HG03066 (cell line): Measurements from ENCODE around the gene RBM38.

ENCODE experiments used
- ATAC-seq: cut with Tn5 transposase; IDR thresholded peaks from one replicate; pipeline ENCODE4 v1.9.1; 2021; ENCODE audit warnings: low read depth; ENCODE audit not compliant: unreplicated experiment

The RBM38 gene

DNA sequence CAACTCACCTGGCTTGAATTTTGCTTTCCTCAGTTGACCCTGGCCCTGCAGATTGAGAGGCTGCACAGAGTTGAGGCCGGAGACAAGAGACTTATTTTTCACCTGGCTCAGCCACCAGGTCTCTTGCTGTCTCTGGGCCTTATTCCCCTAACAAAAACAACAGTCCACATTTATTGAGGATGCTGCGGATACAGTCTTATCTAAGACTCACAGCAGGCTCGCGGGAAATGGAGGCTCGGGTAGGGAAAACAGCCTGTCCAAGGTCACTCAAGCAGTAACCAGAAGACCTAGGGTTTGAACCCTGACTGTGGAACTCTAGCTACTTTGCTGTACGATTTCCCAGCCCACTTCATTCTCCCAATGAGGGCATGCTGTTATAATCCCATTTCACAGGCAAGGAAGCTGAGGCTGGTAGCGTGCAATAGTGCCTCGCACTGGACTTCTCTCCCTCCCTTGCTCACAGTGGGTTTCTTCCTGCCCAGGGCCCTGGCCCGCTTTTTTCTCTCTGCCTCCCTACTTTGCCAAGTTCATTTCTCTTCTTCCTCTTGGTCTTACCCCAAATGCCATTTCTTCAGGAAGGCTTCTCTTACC is 57.7 kb downstream of the RBM38 start:
- ATAC-seq: no peak

DNA sequence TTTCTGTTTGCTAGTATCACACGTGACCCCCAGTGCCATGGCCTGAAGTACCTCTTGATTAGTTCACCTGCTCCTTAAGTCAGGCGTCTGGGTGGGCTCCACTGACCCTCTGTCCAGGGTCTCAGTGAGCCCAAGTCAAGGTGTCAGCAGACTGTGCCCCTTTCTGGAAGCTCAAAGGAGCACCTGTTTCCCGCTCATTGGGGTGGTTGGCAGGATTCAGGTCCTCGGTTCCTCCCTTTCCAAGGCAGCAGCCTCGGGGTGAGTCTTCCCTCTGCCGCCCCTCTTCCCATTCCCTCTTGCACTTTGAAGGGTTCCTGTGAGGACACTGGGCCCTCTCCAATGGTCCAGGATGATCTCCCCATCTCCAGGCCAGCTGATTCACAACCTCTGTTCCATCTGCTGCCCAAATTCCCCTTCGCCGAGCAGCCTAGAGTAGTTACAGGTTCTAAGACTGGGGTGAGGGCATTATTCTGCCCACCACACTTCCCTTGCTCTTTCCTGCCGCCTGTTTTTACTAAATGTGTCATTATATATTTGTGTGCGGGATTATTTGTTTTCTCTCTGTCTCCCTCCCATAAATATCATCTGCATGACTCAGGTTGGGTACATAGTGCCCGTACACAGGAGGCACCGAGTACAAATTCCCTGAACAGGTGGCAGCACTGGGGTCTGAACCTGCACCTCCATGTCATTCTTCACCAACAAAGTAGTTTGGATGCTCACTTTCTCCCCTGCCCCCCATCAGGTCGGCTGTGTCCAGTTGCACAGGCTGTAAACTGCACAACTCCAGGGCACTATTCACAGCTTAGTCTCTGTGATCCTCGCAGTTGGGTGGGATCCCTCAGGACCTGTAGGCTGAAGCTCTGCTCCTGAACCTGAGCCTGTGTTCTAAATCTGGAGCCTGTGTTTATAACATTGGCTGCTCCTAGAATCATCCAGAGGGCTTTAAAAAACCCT is 58.5 kb downstream of the RBM38 start:
- ATAC-seq: no peak

DNA sequence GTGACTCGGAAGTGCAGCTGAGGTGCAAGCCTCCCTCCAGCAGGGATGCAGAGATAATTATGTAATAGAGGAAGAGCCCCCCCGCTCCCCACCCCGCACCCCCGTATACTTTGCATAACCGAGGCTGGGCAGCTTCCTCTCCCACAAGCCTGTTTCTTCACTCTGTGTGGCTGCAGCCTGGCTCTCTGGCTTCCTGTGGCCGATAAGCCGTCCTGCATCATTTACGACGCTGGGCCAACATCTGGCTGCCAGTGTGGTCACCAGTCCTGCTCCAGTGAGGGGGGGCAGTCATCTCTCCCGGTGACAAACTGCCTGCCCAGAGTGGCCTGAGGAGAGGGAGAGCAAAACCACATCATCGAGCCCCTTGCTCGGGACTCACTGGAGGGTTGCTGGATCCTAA is 59.2 kb downstream of the RBM38 start:
- peak; percentile 89 for ATAC-seq

GRCh38 chr20:57450931-57451330 is 59.7 kb downstream of the RBM38 start:
- no peak for ATAC-seq

DNA sequence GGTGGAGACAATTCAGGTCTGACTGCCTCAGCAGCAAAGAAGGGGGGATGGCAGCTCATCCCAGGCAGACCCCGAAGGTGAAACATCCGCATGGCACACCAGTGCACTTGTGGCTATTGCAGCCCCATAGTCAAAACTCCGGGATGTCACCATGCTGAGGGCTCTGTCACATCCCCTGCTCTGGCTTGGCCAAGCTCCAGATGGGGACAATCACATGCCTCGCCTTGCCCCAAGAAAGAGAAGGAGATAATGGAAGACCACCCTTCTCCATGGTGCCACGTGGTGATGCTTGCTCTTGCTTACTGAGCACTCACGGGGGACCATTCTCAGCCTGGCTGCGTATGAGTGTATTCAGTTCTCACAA is 60.2 kb downstream of the RBM38 start:
- no peak for ATAC-seq

- no peak for ATAC-seq
These were observed 60.8 kb downstream of the RBM38 start for GRCh38 chr20:57451795-57452661.

DNA sequence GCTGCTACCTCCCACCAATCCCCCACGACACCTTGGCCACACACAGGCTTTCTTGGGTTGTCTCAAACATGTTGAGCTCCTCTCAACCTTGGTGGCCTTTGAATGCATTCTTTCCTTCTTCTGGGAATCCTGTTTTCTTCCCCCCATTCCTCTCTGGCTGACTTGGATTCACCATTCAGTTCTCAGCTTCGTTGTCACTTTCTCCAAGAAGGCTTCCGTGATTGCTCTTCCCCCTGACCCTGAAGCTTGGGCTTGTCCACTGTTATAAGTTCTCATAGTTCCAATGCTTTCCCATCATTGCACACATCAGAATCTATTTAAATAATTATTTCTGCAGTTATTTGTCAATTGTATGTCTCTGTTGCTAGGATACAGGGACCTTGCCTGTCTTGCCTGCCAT is 64.2 kb downstream of the RBM38 start:
- no peak for ATAC-seq

GRCh38 chr20:57456116-57456515 is 64.9 kb downstream of the RBM38 start:
- ATAC-seq: no peak

DNA sequence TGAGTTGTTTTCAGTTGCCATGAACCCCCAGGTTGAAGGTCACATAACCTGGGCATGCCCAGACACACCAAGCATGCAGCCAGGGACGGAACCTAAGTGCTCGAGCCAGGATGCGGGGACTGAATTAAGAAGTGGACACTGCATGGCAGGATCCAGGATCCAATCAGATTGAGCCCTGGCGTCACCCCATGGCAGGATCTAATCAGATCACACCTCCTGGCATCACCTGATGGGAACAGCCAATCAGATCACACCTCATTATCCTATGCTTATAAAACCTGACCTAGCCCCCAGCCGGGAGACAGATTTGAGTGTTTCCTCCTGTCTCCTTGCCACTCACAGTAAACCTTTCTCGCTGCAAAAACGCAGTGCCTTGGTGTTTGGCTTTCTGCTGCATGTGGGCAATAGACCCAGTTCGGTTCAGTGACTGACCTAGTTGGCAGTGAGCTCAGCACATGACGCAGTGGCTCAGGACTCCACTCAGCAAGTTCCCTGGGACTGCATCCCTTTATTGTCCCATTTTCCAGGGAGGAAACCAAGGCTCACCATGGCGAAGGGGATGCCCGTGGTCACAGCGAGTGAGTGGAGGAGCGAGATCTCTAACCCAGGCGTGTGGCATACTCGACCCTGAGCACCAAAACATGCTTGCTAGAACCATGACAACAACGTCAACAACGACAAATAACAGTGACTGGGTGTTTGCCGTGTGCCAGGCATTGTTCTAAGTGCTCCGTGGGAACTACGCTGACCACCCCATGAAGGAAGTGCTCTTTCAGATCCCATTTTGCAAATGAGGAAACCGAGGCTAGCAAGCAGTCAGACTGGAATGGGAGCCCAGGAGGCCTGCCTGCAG is 66.3 kb downstream of the RBM38 start:
- ATAC-seq: no peak

DNA sequence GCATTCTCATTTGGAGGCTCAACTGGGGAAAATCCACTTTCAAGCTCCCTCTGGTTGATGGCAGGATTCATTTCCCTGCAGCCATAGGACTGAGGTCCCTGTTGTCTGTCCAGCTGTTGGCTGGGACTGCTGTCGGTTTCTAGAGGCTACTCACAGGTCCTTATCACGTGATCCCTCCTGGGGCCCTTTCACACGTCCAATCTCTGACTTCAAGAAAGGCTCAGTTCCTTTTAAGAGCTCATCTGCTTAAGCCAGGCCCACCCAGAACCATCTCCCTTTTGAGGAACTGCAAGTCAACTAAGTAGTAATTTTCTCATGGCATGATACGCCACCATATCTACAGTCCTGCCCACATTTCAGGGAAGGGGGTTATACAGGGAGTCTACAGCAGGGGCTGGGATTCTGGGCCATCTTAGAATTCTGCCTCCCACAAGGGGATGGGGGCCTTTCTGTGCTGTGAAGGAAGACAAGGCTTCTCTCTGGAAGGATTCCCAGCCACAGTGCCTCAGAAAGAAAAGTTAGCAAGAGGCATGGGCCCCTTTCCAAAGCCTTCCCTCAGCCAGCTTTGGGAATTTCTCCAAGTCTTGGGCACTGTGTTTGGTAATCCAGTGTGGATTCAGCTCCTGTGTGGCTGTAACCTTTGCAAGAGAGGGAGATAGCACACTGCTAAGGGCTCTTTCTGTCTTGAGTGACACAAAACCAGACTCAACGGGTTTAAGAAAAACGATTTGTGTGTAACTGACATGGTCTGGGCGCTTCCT is 67.4 kb downstream of the RBM38 start:
- ATAC-seq: no peak
